Measurements from ENCODE around the gene HAUS1.
A peak's percentile ranks its signal among the peaks of the same experiment; 100 is the strongest.
"Not testable (repeated sequence)": the region's sequence is repeated elsewhere in the genome, so short reads cannot be mapped to it uniquely, and the experiment has no call there.

HAUS1 gene

GRCh38 chr18:46160050-46160798 lies 56.0 kb downstream of the HAUS1 start:
- DNase-seq = no peak

GRCh38 chr18:46160840-46161239 lies 56.7 kb downstream of the HAUS1 start:
- not testable (repeated sequence) for DNase-seq

GRCh38 chr18:46161703-46162396 lies 57.7 kb downstream of the HAUS1 start:
- no peak for DNase-seq

- no peak for DNase-seq
Measured at GRCh38 chr18:46163091-46163490, 58.9 kb downstream of the HAUS1 start.

GRCh38 chr18:46163941-46164499 lies 59.8 kb downstream of the HAUS1 start:
- DNase-seq = no peak

GRCh38 chr18:46164502-46164901 lies 60.3 kb downstream of the HAUS1 start:
- DNase-seq = not testable (repeated sequence)

- no peak for DNase-seq
Measured at GRCh38 chr18:46164920-46165319, 60.7 kb downstream of the HAUS1 start.

- no peak for DNase-seq
Measured at GRCh38 chr18:46166261-46166970, 62.2 kb downstream of the HAUS1 start.

- no peak for DNase-seq
Measured at GRCh38 chr18:46167971-46168370, 63.8 kb downstream of the HAUS1 start.

GRCh38 chr18:46169464-46169941 lies 65.3 kb downstream of the HAUS1 start:
- DNase-seq = peak; percentile 75

- no peak for DNase-seq
Measured at GRCh38 chr18:46171331-46171730, 67.1 kb downstream of the HAUS1 start.

- peak; percentile 93 for DNase-seq
Measured at GRCh38 chr18:46173393-46174341, 69.5 kb downstream of the HAUS1 start.

- DNase-seq = peak; percentile 29
Measured at GRCh38 chr18:46174342-46175041, 70.3 kb downstream of the HAUS1 start.

GRCh38 chr18:46176001-46176400 lies 71.8 kb downstream of the HAUS1 start:
- no peak for DNase-seq
